ENCODE data around the gene USP40.

GRCh38 chr2:233528182-233528581, 38.4 kb downstream of the USP40 start:
- TF ChIP-seq CTCF (IDR thresholded peaks at IDR 0.05) (no peak), POLR2A (IDR thresholded peaks at IDR 0.05) (no peak)

Measured in testis (tissue), 2 donors.